Body of pancreas (tissue), 4 donors: ENCODE results near the gene LMO1.

Experiments
- POLR2A ChIP-seq, 3 donors: fragments of 450-650 bp; IDR thresholded peaks; one replicate each; pipeline ENCODE4 v1.6.1; 2016; ENCODE audit warnings: antibody characterized with exemption in 3 of 3, mild to moderate bottlenecking in 2 of 3
- TF ChIP-seq, protein P1 (sequence below), 7 experiments: fragments of 450-650 bp in 4 of 7; fragments of 200-600 bp in 3 of 7; sonication (generic) in 3 of 7; IDR thresholded peaks; one replicate each; pipeline ENCODE4 v1.5.1; 2016 to 2019; ENCODE audit warnings: antibody characterized with exemption in 7 of 7

DNA sequence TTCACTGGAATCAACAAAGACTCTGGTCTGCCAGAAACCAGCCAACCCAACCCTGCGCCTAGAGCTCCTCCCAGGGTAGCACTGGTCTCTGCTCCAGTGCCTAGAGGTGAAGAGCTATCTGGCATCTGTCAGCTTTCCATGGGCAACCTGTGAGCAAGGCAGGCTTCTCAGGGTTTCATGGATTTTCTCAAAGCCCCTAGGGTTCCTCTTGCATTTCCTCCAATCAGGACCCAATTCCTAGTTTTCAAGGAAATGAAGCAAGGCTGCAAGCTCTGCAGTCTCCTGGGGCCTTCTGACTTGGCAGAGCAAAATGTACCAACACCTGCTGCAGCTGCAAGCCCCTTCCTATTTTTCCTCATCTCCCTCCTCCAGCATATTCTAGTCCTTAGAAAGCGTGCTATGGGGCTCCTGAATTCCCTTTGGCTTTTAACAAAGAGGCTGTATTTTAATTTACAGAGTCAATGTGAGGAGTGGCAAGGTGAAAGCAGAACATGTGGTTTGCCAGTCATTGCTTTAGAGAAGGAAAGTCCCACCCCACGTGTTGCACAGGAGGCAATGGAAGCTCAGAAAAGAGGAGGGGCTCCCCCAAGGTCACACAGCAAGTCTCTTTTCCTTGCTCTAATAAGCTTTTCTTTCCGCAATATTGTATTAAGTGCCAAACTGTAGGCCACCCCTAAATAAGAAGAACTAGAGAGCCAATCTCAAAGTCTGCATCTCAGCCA lies 61.9 kb downstream of the LMO1 start:
- TF ChIP-seq, protein P1, sequence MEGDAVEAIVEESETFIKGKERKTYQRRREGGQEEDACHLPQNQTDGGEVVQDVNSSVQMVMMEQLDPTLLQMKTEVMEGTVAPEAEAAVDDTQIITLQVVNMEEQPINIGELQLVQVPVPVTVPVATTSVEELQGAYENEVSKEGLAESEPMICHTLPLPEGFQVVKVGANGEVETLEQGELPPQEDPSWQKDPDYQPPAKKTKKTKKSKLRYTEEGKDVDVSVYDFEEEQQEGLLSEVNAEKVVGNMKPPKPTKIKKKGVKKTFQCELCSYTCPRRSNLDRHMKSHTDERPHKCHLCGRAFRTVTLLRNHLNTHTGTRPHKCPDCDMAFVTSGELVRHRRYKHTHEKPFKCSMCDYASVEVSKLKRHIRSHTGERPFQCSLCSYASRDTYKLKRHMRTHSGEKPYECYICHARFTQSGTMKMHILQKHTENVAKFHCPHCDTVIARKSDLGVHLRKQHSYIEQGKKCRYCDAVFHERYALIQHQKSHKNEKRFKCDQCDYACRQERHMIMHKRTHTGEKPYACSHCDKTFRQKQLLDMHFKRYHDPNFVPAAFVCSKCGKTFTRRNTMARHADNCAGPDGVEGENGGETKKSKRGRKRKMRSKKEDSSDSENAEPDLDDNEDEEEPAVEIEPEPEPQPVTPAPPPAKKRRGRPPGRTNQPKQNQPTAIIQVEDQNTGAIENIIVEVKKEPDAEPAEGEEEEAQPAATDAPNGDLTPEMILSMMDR (IDR thresholded peaks at IDR 0.05): no peak
- TF ChIP-seq POLR2A (IDR thresholded peaks at IDR 0.05): no peak
